ENCODE data around the gene RPTN.

Gene RPTN

GRCh38 chr1:152189657-152190442, 30.8 kb upstream of the RPTN start:
- Histone ChIP-seq H3F3A (ENCODE audit: insufficient read depth) (no peaks in the 10 kb centered on the region), H3K9ac (ENCODE audit: low read length) (no peak overlapping the region), H3K79me2 (ENCODE audit: insufficient read depth, low read length) (no peaks in the 10 kb centered on the region), H4K20me1 (ENCODE audit: low read depth, low read length) (no peaks in the 10 kb centered on the region), H3K27me3 (ENCODE audit: low read length) (no peaks in the 10 kb centered on the region), H3K9me2 (replicated peaks; ENCODE audit: insufficient read depth, low read length) (no peaks in the 10 kb centered on the region), H3K36me3 (ENCODE audit: low read length) (no peaks in the 10 kb centered on the region), H2AFZ (ENCODE audit: low read depth, low read length, severe bottlenecking) (peak overlapping the region; percentile 92), H3K4me2 (ENCODE audit: low read depth, low read length, poor library complexity, severe bottlenecking) (peak overlapping the region; percentile 41), H3K9me3 (ENCODE audit: insufficient read depth, low read length) (no peaks in the 10 kb centered on the region), H3K27ac (ENCODE audit: low read depth, low read length) (no peak overlapping the region), H3K4me3 (ENCODE audit: insufficient read depth, low read length, poor library complexity, severe bottlenecking) (no peak overlapping the region)
- TF ChIP-seq, protein P1, sequence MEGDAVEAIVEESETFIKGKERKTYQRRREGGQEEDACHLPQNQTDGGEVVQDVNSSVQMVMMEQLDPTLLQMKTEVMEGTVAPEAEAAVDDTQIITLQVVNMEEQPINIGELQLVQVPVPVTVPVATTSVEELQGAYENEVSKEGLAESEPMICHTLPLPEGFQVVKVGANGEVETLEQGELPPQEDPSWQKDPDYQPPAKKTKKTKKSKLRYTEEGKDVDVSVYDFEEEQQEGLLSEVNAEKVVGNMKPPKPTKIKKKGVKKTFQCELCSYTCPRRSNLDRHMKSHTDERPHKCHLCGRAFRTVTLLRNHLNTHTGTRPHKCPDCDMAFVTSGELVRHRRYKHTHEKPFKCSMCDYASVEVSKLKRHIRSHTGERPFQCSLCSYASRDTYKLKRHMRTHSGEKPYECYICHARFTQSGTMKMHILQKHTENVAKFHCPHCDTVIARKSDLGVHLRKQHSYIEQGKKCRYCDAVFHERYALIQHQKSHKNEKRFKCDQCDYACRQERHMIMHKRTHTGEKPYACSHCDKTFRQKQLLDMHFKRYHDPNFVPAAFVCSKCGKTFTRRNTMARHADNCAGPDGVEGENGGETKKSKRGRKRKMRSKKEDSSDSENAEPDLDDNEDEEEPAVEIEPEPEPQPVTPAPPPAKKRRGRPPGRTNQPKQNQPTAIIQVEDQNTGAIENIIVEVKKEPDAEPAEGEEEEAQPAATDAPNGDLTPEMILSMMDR (IDR thresholded peaks at IDR 0.05; ENCODE audit: insufficient read depth, low read length, poor library complexity, severe bottlenecking) = peak; percentile 73
- TF ChIP-seq EZH2phosphoT487 (conservative IDR thresholded peaks at IDR 0.05; ENCODE audit: low read length) = no peak

DNA sequence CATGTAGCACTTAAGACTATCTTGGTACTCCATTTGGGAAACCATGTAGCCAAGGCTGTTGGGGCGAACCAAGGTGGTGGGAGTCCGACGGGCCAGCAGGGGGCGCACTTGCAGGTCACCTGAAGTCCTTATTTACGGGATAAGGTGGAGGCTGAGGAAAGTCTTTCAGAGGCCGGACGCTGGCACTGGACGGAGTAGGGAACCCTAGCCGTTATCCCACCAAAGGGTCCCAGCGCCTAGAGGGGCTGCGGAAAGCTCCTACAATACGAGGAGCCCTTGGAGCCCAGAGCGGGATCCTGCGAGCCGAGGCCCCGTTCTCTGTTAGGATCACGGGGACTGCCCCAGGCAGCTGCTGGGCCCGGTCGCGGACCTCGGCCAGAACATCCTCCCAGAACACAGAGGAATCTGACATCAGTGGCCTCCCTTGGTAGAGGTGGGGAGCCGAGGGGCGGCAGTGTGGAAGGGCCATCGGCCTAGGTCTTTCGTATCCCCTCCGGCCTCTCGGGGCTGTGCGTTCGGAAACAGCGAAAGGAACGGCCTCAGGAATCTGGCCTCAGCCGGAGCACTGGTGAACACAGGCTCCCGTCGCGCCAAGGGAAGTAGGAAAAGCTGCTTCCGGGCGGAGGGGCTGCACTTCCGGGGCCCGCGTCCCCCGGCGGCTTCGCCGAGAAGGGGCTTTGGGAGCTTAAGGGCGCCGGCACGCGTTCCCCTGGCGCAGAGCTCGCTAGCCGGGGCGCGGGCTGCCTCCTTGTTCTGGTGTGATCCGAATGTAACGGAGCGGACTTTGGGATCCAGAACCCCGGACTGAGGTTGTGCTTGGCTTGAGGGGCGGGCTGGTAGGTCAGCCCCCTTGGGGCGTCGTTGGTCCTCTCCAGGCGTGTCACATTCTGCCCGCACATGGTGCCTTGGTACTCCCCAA, 29.9 kb upstream of the RPTN start:
- no peak overlapping the region for H3K27ac ChIP-seq (ENCODE audit: low read depth, low read length)
- H3K9ac ChIP-seq (ENCODE audit: low read length) = no peak overlapping the region
- H3K4me3 ChIP-seq (ENCODE audit: insufficient read depth, low read length, poor library complexity, severe bottlenecking) = no peak overlapping the region
- H3K79me2 ChIP-seq (ENCODE audit: insufficient read depth, low read length) = no peaks in the 10 kb centered on the region
- no peaks in the 10 kb centered on the region for H3K9me3 ChIP-seq (ENCODE audit: insufficient read depth, low read length)
- H3K9me2 ChIP-seq (replicated peaks; ENCODE audit: insufficient read depth, low read length) = no peaks in the 10 kb centered on the region
- H4K20me1 ChIP-seq (ENCODE audit: low read depth, low read length) = no peaks in the 10 kb centered on the region
- H3K36me3 ChIP-seq (ENCODE audit: low read length) = no peaks in the 10 kb centered on the region
- no peaks in the 10 kb centered on the region for H3K27me3 ChIP-seq (ENCODE audit: low read length)
- H3F3A ChIP-seq (ENCODE audit: insufficient read depth) = no peaks in the 10 kb centered on the region
- peak overlapping the region; percentile 92 for H2AFZ ChIP-seq (ENCODE audit: low read depth, low read length, severe bottlenecking)
- H3K4me2 ChIP-seq (ENCODE audit: low read depth, low read length, poor library complexity, severe bottlenecking) = peak overlapping the region; percentile 41
- TF ChIP-seq EZH2phosphoT487 (conservative IDR thresholded peaks at IDR 0.05; ENCODE audit: low read length) = no peak
- TF ChIP-seq, protein P1 (IDR thresholded peaks at IDR 0.05; ENCODE audit: insufficient read depth, low read length, poor library complexity, severe bottlenecking) = peak; percentile 89

- Histone ChIP-seq H3K79me2 (ENCODE audit: insufficient read depth, low read length) (no peaks in the 10 kb centered on the region), H3F3A (ENCODE audit: insufficient read depth) (no peaks in the 10 kb centered on the region), H3K9me3 (ENCODE audit: insufficient read depth, low read length) (no peaks in the 10 kb centered on the region), H3K4me3 (ENCODE audit: insufficient read depth, low read length, poor library complexity, severe bottlenecking) (no peak overlapping the region), H3K4me2 (ENCODE audit: low read depth, low read length, poor library complexity, severe bottlenecking) (no peak overlapping the region), H3K36me3 (ENCODE audit: low read length) (no peaks in the 10 kb centered on the region), H3K27ac (ENCODE audit: low read depth, low read length) (no peak overlapping the region), H4K20me1 (ENCODE audit: low read depth, low read length) (no peaks in the 10 kb centered on the region), H2AFZ (ENCODE audit: low read depth, low read length, severe bottlenecking) (no peak overlapping the region), H3K9ac (ENCODE audit: low read length) (no peak overlapping the region), H3K9me2 (replicated peaks; ENCODE audit: insufficient read depth, low read length) (no peaks in the 10 kb centered on the region), H3K27me3 (ENCODE audit: low read length) (no peaks in the 10 kb centered on the region)
- TF ChIP-seq, protein P1 (IDR thresholded peaks at IDR 0.05; ENCODE audit: insufficient read depth, low read length, poor library complexity, severe bottlenecking) = no peak
- TF ChIP-seq EZH2phosphoT487 (conservative IDR thresholded peaks at IDR 0.05; ENCODE audit: low read length) = no peak
Measured at GRCh38 chr1:152186556-152187285, 27.7 kb upstream of the RPTN start.

Measured in SU-DHL-6 (cell line).